GM12865 (cell line): ENCODE data around the gene FAM20C.

ENCODE experiments used
- DNase-seq: peaks from one replicate; pipeline ENCODE4 v3.0.0; 2010; ENCODE audit warnings: low read depth
- H3K4me3 ChIP-seq: 2 replicates; pipeline ENCODE4 v1.5.1; 2011; ENCODE audit warnings: mild to moderate bottlenecking, low read depth, low read length, control low read depth
- CTCF ChIP-seq: IDR thresholded peaks from 2 replicates; pipeline ENCODE4 v1.5.1; 2011; ENCODE audit warnings: low read length, control low read depth, low read depth, inconsistent platforms; ENCODE audit not compliant: insufficient read depth; ENCODE audit errors: missing control alignments

FAM20C gene

GRCh38 chr7:304574-305409 is 112.4 kb downstream of the FAM20C start:
- no peak overlapping the region for H3K4me3 ChIP-seq
- TF ChIP-seq CTCF = no peak

GRCh38 chr7:305410-306151 is 113.2 kb downstream of the FAM20C start:
- no peak for DNase-seq
- H3K4me3 ChIP-seq = no peak overlapping the region
- no peak for TF ChIP-seq CTCF

More at GRCh38 chr7:304574-305409, 112.4 kb downstream of the FAM20C start:
- no peak for DNase-seq

GRCh38 chr7:307970-308369 is 115.6 kb downstream of the FAM20C start:
- H3K4me3 ChIP-seq = no peak overlapping the region
- TF ChIP-seq CTCF = no peak
- DNase-seq = no peak

GRCh38 chr7:309586-310228 is 117.3 kb downstream of the FAM20C start:
- no peak for DNase-seq
- TF ChIP-seq CTCF = no peak
- H3K4me3 ChIP-seq = no peak overlapping the region
